Pons (tissue), 1 donor: Measurements from ENCODE around the gene TMEM178A.

ENCODE experiments used
- DNase-seq: peaks from one replicate; pipeline ENCODE4 v3.0.0-alpha.2; 2016; ENCODE audit warnings: low spot score

TMEM178A gene

DNA sequence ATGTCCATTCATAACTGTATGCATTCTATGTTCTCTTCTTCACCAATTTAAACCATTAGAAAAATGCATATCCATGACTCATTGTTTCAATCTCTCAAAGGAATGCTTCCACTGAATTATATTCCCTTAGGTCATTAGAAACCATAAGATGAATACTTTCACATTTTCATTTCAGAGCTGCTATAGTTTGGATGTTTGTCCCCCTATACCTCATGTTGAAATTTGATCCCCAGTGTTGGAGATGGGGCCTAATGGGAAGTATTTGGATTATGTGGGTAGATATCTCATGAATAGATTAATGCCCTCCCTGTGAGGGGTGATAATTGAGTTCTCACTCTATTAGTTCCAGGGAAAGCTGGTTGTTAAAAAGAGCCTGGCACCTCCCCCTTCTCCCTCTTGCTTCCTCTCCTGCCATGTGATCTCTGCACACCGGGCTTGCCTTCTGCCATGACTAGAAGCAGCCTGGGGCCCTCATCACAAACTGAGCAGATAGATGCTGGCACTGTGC lies 77.6 kb downstream of the TMEM178A start:
- peak; percentile 15 for DNase-seq

- DNase-seq, result no peak
These were observed 89.7 kb downstream of the TMEM178A start for GRCh38 chr2:39755466-39755865.

DNA sequence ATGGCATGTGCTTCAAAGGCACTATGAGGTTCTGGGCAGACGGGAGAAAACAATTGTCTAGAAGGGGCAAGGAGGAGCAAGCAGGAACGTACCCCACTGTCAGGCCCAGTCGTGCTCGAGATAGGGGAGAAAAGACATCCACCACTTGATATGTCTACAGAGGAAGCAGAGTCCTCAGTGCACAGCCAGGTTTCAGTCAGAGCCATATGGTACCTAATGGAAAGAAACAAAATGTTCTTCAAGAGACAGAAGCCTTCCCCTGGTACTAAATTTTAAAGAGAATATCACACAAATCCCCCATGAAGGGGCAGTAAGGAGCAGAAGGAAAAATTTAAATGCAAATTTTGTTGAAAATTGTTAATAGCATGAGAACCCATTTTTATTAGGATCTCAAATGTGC lies 91.4 kb downstream of the TMEM178A start:
- no peak for DNase-seq

DNA sequence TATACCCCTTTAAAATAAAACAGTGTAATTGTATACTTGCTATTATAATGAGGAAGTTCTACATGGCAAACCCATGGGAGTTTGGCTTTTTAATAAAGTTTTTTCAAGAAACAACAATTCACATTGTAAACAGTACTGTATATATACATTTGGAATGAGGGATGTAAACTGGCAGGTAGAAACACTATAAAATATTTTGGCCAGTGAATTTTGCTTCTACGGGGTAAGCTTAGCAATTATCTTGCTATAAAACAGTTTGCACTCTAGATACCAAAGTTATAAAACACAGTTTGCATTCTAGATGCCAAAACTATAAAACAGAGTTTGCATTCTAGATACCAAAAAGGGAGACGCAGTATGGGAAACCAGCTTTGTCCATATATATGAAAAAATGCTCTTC lies 96.7 kb downstream of the TMEM178A start:
- no peak for DNase-seq
